SH-SY5Y (cell line): ENCODE results near the gene MPP2.

Source experiments
- GATA2 ChIP-seq: IDR thresholded peaks from 2 replicates; pipeline ENCODE4 v1.6.1; 2011; ENCODE audit warnings: mild to moderate bottlenecking, low read depth, low read length
- GATA3 ChIP-seq: IDR thresholded peaks from 2 replicates; pipeline ENCODE4 v1.6.1; 2011; ENCODE audit warnings: low read depth, mild to moderate bottlenecking, low read length, moderate library complexity

- TF ChIP-seq GATA3 (no peak), GATA2 (no peak)
Measured at GRCh38 chr17:43860077-43860725, 47.1 kb downstream of the MPP2 start.
